HG02798 (cell line): ENCODE data around the gene ITPKA.
A peak's percentile ranks its signal among the peaks of the same experiment; 100 is the strongest.

Source experiments
- ATAC-seq: cut with Tn5 transposase; IDR thresholded peaks from one replicate; pipeline ENCODE4 v1.9.1; 2021; ENCODE audit warnings: mild to moderate bottlenecking; ENCODE audit not compliant: unreplicated experiment, poor library complexity

Gene ITPKA

DNA sequence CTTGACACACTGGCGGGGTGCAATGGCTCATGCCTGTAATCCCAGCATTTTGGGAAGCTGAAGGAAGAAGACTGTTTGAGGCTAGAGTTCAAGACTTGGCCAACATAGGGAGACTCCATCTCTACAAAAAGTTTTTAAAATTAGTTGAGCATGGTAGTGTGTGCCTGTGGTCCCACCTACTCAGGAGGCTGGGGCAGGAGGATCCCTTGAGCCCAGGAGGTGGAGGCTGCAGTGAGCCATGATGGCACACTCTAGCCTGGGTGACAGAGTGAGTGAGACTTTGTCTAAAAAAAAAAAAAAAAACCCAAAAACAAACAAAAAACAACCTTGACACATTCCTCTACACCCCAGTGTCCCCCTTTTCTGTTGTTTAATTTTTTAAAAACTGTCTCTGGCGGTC lies 4.0 kb upstream of the ITPKA start:
- no peak for ATAC-seq

- ATAC-seq, result no peak
Observed at GRCh38 chr15:41490355-41490754, 3.3 kb upstream of the ITPKA start.

DNA sequence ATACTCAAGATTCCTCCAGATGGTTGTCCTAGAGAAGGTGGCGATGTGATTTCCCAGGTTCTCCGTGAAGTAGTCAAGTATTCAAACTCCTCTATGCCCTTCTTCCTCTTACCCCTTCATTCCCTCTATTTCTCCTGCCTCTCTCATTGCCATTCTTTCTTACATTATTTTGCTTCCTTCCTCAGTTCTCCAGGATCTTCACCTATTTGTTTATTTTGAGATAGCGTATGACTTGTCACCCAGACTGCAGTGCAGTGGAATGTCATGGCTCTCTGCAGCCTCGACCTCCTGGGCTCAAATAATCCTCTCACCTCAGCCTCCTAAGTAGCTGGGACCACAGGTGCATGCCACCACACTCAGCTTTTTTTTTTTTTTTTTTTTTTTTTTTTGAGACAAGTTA lies 1.8 kb upstream of the ITPKA start:
- ATAC-seq, result no peak

GRCh38 chr15:41492597-41493204 lies 973 bp upstream of the ITPKA start:
- no peak for ATAC-seq

DNA sequence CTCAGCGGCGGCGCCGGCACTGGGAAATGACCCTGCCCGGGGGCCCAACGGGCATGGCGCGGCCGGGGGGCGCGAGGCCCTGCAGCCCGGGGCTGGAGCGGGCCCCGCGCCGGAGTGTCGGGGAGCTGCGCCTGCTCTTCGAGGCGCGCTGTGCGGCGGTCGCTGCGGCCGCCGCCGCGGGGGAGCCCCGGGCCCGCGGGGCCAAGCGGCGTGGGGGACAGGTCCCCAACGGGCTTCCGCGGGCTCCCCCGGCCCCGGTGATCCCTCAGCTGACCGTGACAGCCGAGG lies 172 bp downstream of the ITPKA start:
- ATAC-seq, result no peak

GRCh38 chr15:41494190-41494921 lies 682 bp downstream of the ITPKA start:
- peak; percentile 15 for ATAC-seq

- ATAC-seq, result no peak
Observed at GRCh38 chr15:41494922-41495735, 1.5 kb downstream of the ITPKA start.

DNA sequence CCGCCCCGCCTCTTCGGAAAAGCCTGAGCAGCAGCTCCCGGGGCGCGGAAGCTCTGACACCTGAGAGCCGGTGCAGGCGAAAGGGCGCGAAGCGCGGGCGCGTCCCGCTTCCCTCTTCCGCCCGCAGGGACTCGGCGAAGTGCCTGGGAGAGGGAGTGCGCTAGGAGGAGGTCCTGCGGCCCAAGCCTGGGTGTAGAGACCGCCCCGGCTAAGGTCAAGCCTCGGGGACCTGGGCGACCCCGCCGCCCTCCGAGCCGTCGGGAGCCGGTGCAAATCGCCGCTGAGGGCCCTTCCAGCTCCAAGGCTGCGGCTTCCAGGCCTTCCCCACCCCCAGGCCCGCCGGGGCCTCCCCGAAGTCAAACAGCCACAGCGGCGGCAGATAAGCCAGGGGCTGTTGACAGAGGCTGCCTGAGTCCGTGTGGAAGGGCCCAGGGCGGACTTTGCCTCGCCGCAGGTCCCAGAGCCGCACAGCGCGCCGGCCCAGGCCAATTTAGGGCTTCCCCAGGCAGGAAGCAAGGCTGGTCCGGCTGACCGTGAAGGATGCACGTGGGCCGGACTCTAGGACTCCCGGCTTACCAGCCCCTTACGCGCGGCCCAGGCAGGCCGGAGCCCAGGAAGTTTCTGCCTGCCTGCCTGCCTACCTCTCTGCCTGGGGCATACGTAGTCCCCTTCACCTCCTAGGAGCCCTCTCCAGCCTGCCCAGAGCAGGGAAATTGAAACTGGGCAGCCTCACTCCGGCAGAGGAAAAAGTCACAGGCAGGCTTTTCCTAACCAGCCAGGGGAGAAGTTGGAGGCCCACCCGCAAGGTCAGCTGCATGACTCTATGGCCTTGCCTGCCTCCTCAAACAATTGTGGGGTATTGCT lies 2.3 kb downstream of the ITPKA start:
- ATAC-seq, result no peak

GRCh38 chr15:41498657-41499056 lies 5.0 kb downstream of the ITPKA start:
- ATAC-seq, result no peak

DNA sequence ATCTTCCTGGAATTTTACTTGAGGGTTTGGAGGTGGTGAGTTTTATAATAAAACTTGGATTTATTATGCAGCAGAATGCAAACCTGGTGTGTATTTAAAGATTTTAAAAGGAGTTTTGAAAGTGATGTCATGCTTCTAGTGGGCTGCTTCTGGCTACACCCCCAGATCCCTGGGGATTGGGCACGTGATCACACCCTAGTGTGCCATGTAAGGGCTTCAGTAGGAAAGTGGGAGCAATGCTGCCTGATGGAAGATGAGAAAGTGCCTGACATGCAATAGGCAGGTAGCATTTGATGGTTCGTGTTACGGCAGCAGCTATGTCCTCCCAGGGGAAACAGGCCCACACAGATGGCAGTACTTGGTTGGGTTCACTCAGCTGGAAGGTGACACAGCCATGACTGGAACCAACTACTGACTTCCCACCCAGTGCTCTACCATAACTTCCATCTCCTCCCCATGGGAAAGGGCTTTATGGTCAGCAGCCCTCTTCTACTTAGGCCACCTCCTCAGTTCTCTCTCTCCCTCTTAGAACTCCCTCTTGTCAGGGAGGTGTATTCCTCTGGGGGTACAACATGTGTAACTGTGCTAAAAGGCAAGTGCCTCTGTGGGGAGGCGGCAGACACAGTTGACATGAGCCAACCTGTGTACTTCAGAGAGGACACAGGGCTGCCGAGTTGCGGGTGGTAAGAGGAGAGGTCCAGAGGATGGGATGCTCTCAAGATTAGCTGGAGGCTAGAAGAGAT lies 5.6 kb downstream of the ITPKA start:
- ATAC-seq, result no peak

- no peak for ATAC-seq
Observed at GRCh38 chr15:41501191-41501917, 7.7 kb downstream of the ITPKA start.

DNA sequence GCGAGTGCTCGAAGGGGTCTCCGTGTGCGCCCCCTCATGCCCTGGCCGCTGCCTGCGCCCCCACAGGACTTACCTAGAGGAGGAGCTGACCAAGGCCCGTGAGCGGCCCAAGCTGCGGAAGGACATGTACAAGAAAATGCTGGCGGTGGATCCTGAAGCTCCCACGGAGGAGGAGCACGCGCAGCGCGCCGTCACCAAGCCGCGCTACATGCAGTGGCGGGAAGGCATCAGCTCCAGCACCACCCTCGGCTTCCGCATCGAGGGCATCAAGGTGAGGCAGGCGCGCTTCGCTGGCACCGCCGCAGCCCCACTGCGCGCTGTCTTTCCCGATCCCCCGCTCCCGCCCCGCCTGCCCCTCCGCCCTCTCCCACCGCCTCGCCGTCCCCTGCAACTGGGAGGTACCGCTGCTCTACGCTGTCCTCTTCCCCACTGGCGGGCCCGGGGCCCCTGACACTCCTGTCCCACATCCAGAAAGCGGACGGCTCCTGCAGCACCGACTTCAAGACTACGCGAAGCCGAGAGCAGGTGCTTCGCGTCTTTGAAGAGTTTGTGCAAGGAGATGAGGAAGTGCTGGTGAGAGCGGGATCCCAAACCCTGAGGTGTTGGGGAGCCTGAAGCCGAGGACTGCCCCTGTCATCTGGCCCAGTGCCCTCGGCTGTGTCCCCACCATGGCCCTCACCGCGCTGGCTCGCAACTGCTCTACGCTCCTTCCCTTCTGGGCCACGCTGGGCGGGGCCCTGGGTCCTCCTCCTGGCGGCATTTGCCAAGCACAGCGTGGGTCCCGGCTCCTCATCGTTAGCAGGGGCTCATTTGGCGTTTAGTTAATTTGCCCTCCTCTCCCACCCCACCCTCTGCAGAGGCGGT lies 8.5 kb downstream of the ITPKA start:
- no peak for ATAC-seq

- ATAC-seq, result no peak
Observed at GRCh38 chr15:41502795-41503668, 9.4 kb downstream of the ITPKA start.

DNA sequence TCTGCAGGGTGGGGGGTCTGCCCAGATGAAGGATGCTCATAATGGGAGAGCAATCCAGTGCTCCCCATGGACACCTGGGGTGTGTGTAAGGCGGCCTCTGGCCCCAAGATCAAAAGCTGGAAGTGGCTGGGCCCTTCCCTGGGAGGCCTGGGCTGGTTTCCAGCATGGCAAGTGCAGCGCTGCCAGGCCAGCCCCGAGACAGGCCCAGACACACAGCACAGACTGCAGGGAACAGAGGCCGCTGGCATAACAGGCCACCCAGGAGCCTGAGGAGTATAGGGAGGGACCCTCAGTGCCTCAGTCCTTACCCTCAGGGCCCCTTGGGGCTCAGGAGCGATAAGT lies 10.0 kb downstream of the ITPKA start:
- ATAC-seq, result no peak

DNA sequence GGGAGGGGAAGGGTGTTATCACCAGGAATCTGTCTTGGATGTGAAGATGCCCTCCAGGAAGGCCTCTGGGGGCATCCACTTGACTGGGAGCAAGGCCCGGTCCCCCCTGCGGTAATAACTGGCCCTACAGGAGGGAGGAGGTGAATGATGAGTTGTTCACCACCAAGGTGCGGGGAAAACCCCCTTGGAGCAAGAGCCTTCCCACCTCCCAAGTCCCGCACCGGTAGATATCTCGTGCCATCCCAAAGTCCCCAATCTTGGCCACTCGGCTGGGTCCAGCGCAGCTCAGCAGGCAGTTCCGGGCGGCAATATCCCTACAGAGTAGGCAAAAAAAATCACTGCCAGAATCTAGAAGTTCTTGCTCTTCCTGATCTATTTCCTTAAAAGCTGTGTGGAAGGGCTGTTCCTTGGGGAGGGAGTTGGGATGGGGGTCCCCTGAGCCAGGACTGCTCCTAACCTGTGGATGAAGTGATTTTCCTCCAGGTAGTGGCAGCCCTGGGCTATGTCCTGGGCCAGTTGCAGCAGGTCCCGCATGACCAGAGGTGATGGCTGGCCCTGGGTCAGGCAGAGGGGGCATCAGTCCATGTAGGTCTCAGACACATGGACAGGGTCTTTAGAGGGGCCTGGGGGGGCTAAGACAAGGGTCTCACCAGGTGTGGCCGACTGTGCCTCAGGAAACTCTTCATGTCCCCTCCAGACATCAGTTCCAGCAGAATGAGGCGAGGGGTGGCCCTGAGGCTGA lies 11.2 kb downstream of the ITPKA start:
- ATAC-seq, result no peak

- ATAC-seq, result no peak
Observed at GRCh38 chr15:41505776-41506175, 12.1 kb downstream of the ITPKA start.

DNA sequence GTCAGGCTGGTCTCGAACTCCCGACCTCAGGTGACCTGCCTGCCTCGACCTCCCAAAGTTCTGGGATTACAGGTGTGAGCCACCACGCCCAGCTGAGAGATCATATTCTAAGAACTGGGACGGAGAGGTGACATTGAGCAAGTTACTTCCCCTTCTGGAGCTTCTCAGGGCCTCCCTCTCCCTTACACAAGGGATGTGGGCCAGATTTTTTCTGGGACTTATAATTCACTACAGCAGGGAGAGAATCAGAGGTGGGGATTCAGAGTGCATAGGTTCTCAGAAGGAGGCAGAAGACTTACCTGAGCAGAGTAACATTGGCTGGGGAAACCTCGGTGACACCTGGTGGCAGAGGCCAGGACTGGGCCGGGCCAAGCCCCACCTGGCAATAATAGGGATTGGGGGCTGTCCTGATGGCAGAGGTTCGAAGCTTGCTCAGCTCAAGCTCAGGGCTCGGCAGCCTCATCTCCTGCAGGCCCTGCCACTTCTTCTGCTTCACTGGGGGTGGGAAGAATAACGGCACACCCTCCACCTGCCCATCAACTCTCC lies 13.2 kb downstream of the ITPKA start:
- ATAC-seq, result no peak
